H1 (cell line): ENCODE measurements around the gene MAS1. TPM values are rescaled to one million over a fixed set of nuclear protein-coding genes. Genes with fewer than 3 reads are reported as not detected.

Experiments
- ASH2L ChIP-seq: fragments of 200-600, 300-600 bp; sonication (generic); IDR thresholded peaks from one replicate; pipeline ENCODE4 v1.7.1; 2017; ENCODE audit warnings: low read length
- TEAD4 ChIP-seq: IDR thresholded peaks from 2 replicates; pipeline ENCODE4 v1.6.1; 2012; ENCODE audit warnings: low read depth, low read length, inconsistent platforms, mixed read lengths
- polyA plus RNA-seq, 7 experiments: library from polyadenylated mRNA; depleted of rRNA in 3 of 7; stranded (reverse) in 5 of 7; unstranded in 2 of 7; fragments of >200 nt in 5 of 7; fragments of 200-250 nt in 2 of 7; gene quantifications; 1 replicate in 5 of 7; 2 replicates in 1 of 7; 4 replicates in 1 of 7; pipeline versions ENCODE4 v1.2.1 to v1.2.3, GENCODE V29; 2011 to 2013; ENCODE audit warnings: missing spikeins in 2 of 7, mixed read lengths in 2 of 7
- total RNA-seq: library from RNA; stranded (reverse); fragmentation: NEBNext Ultra II Directional; extraction: Animal tissue kit (Norgen Biotek cat#: 25700); gene quantifications from 2 replicates; pipeline ENCODE4 v1.2.1, GENCODE V29; 2021
- TF ChIP-seq, protein P1 (sequence below): fragments of 300-600 bp; sonication (generic); IDR thresholded peaks from 2 replicates; pipeline ENCODE4 v1.7.1; 2012; ENCODE audit warnings: low read length, moderate library complexity, mild to moderate bottlenecking, inconsistent platforms; ENCODE audit not compliant: insufficient replicate concordance

The MAS1 gene
- total and polyA plus RNA-seq, 2 of the 8 experiments (the other 6 are each of a cell fraction or from before 2014, with no cell fraction given), result 0.02 TPM; not detected in 1

DNA sequence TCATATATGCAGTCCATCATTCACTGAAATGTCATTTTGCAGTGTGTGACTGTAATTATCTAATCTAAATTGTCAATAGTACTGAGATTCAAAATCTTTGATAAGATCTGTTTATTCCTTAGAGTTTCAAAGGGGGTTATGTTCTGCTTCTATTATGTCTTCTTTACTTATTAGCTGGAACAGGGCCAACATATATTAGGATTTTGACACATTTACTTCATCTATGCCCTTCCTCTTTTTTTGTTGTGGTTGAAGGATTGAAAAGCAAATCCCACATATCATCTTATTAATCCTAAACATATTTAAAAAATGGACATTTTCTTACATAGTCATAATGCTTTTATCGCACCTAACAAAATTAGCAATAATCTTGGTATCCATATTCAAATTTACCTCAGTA lies 30.3 kb upstream of the MAS1 start (continued):
- TF ChIP-seq, protein P1, sequence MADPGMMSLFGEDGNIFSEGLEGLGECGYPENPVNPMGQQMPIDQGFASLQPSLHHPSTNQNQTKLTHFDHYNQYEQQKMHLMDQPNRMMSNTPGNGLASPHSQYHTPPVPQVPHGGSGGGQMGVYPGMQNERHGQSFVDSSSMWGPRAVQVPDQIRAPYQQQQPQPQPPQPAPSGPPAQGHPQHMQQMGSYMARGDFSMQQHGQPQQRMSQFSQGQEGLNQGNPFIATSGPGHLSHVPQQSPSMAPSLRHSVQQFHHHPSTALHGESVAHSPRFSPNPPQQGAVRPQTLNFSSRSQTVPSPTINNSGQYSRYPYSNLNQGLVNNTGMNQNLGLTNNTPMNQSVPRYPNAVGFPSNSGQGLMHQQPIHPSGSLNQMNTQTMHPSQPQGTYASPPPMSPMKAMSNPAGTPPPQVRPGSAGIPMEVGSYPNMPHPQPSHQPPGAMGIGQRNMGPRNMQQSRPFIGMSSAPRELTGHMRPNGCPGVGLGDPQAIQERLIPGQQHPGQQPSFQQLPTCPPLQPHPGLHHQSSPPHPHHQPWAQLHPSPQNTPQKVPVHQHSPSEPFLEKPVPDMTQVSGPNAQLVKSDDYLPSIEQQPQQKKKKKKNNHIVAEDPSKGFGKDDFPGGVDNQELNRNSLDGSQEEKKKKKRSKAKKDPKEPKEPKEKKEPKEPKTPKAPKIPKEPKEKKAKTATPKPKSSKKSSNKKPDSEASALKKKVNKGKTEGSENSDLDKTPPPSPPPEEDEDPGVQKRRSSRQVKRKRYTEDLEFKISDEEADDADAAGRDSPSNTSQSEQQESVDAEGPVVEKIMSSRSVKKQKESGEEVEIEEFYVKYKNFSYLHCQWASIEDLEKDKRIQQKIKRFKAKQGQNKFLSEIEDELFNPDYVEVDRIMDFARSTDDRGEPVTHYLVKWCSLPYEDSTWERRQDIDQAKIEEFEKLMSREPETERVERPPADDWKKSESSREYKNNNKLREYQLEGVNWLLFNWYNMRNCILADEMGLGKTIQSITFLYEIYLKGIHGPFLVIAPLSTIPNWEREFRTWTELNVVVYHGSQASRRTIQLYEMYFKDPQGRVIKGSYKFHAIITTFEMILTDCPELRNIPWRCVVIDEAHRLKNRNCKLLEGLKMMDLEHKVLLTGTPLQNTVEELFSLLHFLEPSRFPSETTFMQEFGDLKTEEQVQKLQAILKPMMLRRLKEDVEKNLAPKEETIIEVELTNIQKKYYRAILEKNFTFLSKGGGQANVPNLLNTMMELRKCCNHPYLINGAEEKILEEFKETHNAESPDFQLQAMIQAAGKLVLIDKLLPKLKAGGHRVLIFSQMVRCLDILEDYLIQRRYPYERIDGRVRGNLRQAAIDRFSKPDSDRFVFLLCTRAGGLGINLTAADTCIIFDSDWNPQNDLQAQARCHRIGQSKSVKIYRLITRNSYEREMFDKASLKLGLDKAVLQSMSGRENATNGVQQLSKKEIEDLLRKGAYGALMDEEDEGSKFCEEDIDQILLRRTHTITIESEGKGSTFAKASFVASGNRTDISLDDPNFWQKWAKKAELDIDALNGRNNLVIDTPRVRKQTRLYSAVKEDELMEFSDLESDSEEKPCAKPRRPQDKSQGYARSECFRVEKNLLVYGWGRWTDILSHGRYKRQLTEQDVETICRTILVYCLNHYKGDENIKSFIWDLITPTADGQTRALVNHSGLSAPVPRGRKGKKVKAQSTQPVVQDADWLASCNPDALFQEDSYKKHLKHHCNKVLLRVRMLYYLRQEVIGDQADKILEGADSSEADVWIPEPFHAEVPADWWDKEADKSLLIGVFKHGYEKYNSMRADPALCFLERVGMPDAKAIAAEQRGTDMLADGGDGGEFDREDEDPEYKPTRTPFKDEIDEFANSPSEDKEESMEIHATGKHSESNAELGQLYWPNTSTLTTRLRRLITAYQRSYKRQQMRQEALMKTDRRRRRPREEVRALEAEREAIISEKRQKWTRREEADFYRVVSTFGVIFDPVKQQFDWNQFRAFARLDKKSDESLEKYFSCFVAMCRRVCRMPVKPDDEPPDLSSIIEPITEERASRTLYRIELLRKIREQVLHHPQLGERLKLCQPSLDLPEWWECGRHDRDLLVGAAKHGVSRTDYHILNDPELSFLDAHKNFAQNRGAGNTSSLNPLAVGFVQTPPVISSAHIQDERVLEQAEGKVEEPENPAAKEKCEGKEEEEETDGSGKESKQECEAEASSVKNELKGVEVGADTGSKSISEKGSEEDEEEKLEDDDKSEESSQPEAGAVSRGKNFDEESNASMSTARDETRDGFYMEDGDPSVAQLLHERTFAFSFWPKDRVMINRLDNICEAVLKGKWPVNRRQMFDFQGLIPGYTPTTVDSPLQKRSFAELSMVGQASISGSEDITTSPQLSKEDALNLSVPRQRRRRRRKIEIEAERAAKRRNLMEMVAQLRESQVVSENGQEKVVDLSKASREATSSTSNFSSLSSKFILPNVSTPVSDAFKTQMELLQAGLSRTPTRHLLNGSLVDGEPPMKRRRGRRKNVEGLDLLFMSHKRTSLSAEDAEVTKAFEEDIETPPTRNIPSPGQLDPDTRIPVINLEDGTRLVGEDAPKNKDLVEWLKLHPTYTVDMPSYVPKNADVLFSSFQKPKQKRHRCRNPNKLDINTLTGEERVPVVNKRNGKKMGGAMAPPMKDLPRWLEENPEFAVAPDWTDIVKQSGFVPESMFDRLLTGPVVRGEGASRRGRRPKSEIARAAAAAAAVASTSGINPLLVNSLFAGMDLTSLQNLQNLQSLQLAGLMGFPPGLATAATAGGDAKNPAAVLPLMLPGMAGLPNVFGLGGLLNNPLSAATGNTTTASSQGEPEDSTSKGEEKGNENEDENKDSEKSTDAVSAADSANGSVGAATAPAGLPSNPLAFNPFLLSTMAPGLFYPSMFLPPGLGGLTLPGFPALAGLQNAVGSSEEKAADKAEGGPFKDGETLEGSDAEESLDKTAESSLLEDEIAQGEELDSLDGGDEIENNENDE, result no peak
- TF ChIP-seq TEAD4, result no peak
- no peak for TF ChIP-seq ASH2L
